K562 (cell line): ENCODE data around the gene H2AZ2. TPM values are rescaled to one million over a fixed set of nuclear protein-coding genes. Genes with fewer than 3 reads are reported as not detected.

Source experiments
- ARNT ChIP-seq, 2 experiments: fragments of 450-650 bp; IDR thresholded peaks; 2 replicates each; pipeline ENCODE4 v1.6.1; 2016; ENCODE audit warnings: mild to moderate bottlenecking in 1 of 2
- ASH1L ChIP-seq: fragments of 450-650 bp; IDR thresholded peaks from 2 replicates; pipeline ENCODE4 v1.6.1; 2018; ENCODE audit warnings: borderline replicate concordance, mild to moderate bottlenecking, low read depth; ENCODE audit not compliant: partially characterized antibody
- CBX8 ChIP-seq: fragments of 200-600 bp; sonication (generic); IDR thresholded peaks from 2 replicates; pipeline ENCODE4 v1.6.1; 2012; ENCODE audit warnings: borderline replicate concordance, mixed run types, low read depth, mild to moderate bottlenecking, moderate library complexity, mixed read lengths, low read length, control low read depth, inconsistent platforms; ENCODE audit not compliant: poor library complexity, severe bottlenecking; ENCODE audit errors: extremely low read depth
- CREM ChIP-seq: IDR thresholded peaks from 2 replicates; pipeline ENCODE4 v1.6.1; 2014; ENCODE audit warnings: antibody characterized with exemption, low read depth
- FIP1L1 ChIP-seq: fragments of 200-400 bp; formaldehyde crosslinking; IDR thresholded peaks from 2 replicates; pipeline ENCODE4 v1.6.1; 2018; ENCODE audit warnings: mild to moderate bottlenecking, low read depth, low read length; ENCODE audit not compliant: poor library complexity, severe bottlenecking
- FOXP1 ChIP-seq: sonication (generic); formaldehyde crosslinking; IDR thresholded peaks from 2 replicates; pipeline ENCODE4 v1.8.0; 2022; ENCODE audit warnings: mild to moderate bottlenecking, missing genetic modification reagents
- HDAC8 ChIP-seq: fragments of 450-650 bp; IDR thresholded peaks from 2 replicates; pipeline ENCODE4 v1.6.1; 2016; ENCODE audit warnings: mild to moderate bottlenecking, missing genetic modification characterization, moderate library complexity, missing compliant biosample characterization
- HMG20A ChIP-seq: fragments of 450-650 bp; formaldehyde crosslinking; conservative IDR thresholded peaks from 2 replicates; pipeline ENCODE4 v1.4.0; 2020; ENCODE audit warnings: mild to moderate bottlenecking, mixed read lengths
- HNRNPUL1 ChIP-seq: fragments of 200-400 bp; formaldehyde crosslinking; IDR thresholded peaks from 2 replicates; pipeline ENCODE4 v1.6.1; 2017; ENCODE audit warnings: low read length
- NCOA2 ChIP-seq, 2 experiments: fragments of 450-650 bp; IDR thresholded peaks; 2 replicates each; pipeline ENCODE4 v1.6.1; 2018; ENCODE audit warnings: mild to moderate bottlenecking in 2 of 2, moderate library complexity in 1 of 2; ENCODE audit not compliant: partially characterized antibody in 2 of 2
- PHB ChIP-seq: fragments of 250-450 bp; sonication (Bioruptor Pico); IDR thresholded peaks from 2 replicates; pipeline ENCODE4 v1.5.0; 2021
- RBFOX2 ChIP-seq: fragments of 200-400 bp; formaldehyde crosslinking; IDR thresholded peaks from 2 replicates; pipeline ENCODE4 v1.6.1; 2017; ENCODE audit warnings: low read depth, mild to moderate bottlenecking, low read length, moderate library complexity
- RBM14 ChIP-seq: fragments of 200-400 bp; formaldehyde crosslinking; IDR thresholded peaks from 2 replicates; pipeline ENCODE4 v1.6.1; 2018; ENCODE audit warnings: low read depth, mild to moderate bottlenecking, low read length, moderate library complexity, borderline replicate concordance; ENCODE audit not compliant: insufficient read depth
- RCOR1 ChIP-seq, 2 experiments: IDR thresholded peaks; 2 replicates each; pipeline ENCODE4 v1.6.1; 2012; ENCODE audit warnings: low read depth in 2 of 2, low read length in 2 of 2, borderline replicate concordance in 1 of 2, improper control_type of control experiment in 1 of 2
- ZNF408 ChIP-seq: fragments of 250-450 bp; sonication (Bioruptor Pico); IDR thresholded peaks from 2 replicates; pipeline ENCODE4 v1.4.0; 2020; ENCODE audit warnings: low read depth, mild to moderate bottlenecking, moderate library complexity
- ZNF79 ChIP-seq: fragments of 250-450 bp; sonication (Bioruptor Pico); IDR thresholded peaks from 2 replicates; pipeline ENCODE4 v1.4.0; 2020; ENCODE audit warnings: low read depth, mild to moderate bottlenecking, moderate library complexity
- ZSCAN29 ChIP-seq: fragments of 450-650 bp; IDR thresholded peaks from 2 replicates; pipeline ENCODE4 v1.6.1; 2017
- polyA plus RNA-seq, 8 experiments: library from polyadenylated mRNA; depleted of rRNA in 4 of 8; stranded (reverse) in 5 of 8; unstranded in 3 of 8; fragments of >200 nt; fragmentation: Nextera tagmentation in 2 of 8; fragmentation: Illumina TruSeq in 1 of 8; extraction: Ambion mirVana in 2 of 8; extraction: Trizol in 1 of 8; gene quantifications; 2 replicates each; pipeline versions ENCODE4 v1.2.1 to v1.2.3, GENCODE V29; 2011 to 2014; ENCODE audit warnings: inconsistent platforms in 1 of 8, missing spikeins in 1 of 8
- total RNA-seq, 7 experiments: library from RNA; depleted of rRNA in 6 of 7; stranded (reverse); fragments of >200 nt in 6 of 7; fragmentation: Illumina TruSeq in 2 of 7; extraction: Trizol in 2 of 7; gene quantifications; 2 replicates each; pipeline versions ENCODE4 v1.2.1 to v1.2.3, GENCODE V29; 2011 to 2021; ENCODE audit warnings: low replicate concordance in 1 of 7
- TF ChIP-seq, protein P1 (sequence below): fragments of 450-650 bp; IDR thresholded peaks from 2 replicates; pipeline ENCODE4 v1.6.1; 2016; ENCODE audit warnings: low read depth
- TF ChIP-seq, protein P2 (sequence below): sonication (generic); formaldehyde crosslinking; IDR thresholded peaks from 2 replicates; pipeline ENCODE4 v1.9.0; 2022; ENCODE audit warnings: mild to moderate bottlenecking, missing genetic modification reagents
- TF ChIP-seq, protein P3 (sequence below): fragments of 250-450 bp; sonication (Bioruptor Pico); IDR thresholded peaks from 2 replicates; pipeline ENCODE4 v1.9.0; 2021; ENCODE audit warnings: mild to moderate bottlenecking

H2AZ2 gene
- total and polyA plus RNA-seq, 9 of the 15 experiments (the other 6 are each of a cell fraction or from before 2014, with no cell fraction given), result 105 to 382 (median 286) TPM

DNA sequence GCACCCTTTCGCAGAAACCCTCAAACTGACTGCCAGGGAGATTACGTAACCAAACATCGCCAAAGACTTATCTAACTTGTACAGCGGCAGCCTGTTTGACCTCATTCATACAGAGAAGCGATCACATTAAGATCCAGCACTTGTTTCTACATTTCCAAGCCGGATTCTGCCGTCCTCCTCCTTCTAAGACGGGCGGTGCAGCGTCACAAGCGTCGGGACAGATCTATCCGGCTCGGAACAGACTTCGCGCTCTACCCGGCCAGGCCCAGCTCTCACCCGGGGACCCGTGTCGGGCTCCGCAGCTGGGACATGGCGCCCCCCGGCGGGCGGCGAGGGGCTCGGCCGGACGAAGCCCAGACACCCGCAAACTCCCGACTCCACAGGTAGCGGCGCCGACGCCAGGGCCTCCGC lies 373 bp downstream of the H2AZ2 start (continued):
- TF ChIP-seq, protein P1, sequence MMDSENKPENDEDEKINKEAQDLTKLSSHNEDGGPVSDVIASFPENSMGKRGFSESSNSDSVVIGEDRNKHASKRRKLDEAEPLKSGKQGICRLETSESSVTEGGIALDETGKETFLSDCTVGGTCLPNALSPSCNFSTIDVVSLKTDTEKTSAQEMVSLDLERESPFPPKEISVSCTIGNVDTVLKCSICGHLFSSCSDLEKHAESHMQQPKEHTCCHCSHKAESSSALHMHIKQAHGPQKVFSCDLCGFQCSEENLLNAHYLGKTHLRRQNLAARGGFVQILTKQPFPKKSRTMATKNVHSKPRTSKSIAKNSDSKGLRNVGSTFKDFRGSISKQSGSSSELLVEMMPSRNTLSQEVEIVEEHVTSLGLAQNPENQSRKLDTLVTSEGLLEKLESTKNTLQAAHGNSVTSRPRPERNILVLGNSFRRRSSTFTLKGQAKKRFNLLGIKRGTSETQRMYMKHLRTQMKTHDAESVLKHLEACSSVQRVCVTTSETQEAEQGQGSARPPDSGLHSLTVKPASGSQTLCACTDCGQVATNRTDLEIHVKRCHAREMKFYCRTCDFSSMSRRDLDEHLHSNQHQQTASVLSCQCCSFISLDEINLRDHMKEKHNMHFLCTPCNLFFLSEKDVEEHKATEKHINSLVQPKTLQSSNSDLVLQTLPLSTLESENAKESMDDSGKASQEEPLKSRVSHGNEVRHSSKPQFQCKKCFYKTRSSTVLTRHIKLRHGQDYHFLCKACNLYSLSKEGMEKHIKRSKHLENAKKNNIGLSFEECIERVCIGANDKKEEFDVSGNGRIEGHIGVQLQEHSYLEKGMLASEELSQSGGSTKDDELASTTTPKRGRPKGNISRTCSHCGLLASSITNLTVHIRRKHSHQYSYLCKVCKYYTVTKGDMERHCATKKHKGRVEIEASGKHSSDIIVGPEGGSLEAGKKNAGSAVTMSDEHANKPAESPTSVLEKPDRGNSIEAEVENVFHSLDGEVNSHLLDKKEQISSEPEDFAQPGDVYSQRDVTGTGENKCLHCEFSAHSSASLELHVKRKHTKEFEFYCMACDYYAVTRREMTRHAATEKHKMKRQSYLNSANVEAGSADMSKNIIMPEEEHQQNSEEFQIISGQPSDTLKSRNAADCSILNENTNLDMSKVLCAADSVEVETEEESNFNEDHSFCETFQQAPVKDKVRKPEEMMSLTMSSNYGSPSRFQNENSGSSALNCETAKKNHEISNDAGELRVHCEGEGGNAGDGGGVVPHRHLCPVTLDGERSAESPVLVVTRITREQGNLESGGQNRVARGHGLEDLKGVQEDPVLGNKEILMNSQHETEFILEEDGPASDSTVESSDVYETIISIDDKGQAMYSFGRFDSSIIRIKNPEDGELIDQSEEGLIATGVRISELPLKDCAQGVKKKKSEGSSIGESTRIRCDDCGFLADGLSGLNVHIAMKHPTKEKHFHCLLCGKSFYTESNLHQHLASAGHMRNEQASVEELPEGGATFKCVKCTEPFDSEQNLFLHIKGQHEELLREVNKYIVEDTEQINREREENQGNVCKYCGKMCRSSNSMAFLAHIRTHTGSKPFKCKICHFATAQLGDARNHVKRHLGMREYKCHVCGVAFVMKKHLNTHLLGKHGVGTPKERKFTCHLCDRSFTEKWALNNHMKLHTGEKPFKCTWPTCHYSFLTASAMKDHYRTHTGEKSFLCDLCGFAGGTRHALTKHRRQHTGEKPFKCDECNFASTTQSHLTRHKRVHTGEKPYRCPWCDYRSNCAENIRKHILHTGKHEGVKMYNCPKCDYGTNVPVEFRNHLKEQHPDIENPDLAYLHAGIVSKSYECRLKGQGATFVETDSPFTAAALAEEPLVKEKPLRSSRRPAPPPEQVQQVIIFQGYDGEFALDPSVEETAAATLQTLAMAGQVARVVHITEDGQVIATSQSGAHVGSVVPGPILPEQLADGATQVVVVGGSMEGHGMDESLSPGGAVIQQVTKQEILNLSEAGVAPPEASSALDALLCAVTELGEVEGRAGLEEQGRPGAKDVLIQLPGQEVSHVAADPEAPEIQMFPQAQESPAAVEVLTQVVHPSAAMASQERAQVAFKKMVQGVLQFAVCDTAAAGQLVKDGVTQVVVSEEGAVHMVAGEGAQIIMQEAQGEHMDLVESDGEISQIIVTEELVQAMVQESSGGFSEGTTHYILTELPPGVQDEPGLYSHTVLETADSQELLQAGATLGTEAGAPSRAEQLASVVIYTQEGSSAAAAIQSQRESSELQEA, result no peak
- peak in 1 of 2 experiments; percentile 92; a peak in 1 of 4 replicates for TF ChIP-seq ARNT (IDR thresholded peaks at IDR 0.05)
- TF ChIP-seq PHB, result peak; percentile 89
- TF ChIP-seq, protein P2, sequence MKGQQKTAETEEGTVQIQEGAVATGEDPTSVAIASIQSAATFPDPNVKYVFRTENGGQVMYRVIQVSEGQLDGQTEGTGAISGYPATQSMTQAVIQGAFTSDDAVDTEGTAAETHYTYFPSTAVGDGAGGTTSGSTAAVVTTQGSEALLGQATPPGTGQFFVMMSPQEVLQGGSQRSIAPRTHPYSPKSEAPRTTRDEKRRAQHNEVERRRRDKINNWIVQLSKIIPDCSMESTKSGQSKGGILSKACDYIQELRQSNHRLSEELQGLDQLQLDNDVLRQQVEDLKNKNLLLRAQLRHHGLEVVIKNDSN (CRISPR knock-in tag), result no peak
- 0 out of 2 replicates have a peak, but pooled peaks have one; percentile 51 for TF ChIP-seq HDAC8 (tag)
- no peak for TF ChIP-seq ZNF79 (CRISPR knock-in tag)
- TF ChIP-seq FOXP1, result 0 out of 2 replicates have a peak, but pooled peaks have one; percentile 68
- peak; percentile 24 to 33; a peak in 2 of 4 replicates for TF ChIP-seq RCOR1 (IDR thresholded peaks at IDR 0.05; ENCODE audit: borderline replicate concordance in 1 of 2, low read depth in 2 of 2, low read length in 2 of 2)
- TF ChIP-seq HNRNPUL1, result no peak
- TF ChIP-seq, protein P3, sequence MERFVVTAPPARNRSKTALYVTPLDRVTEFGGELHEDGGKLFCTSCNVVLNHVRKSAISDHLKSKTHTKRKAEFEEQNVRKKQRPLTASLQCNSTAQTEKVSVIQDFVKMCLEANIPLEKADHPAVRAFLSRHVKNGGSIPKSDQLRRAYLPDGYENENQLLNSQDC, result no peak
- TF ChIP-seq NCOA2 (IDR thresholded peaks at IDR 0.05; ENCODE audit: partially characterized antibody in 2 of 2), result no peak
- TF ChIP-seq ASH1L, result no peak
- 0 out of 2 replicates have a peak, but pooled peaks have one; percentile 6 for TF ChIP-seq HMG20A (CRISPR knock-in tag)
- TF ChIP-seq FIP1L1, result peak; percentile 83
- TF ChIP-seq CREM, result peak; percentile 87
- TF ChIP-seq ZNF408 (CRISPR knock-in tag), result no peak
- no peak for TF ChIP-seq RBFOX2
- no peak for TF ChIP-seq CBX8
- no peak; the same call in 1 of the 2 replicates for TF ChIP-seq ZSCAN29
- no peak for TF ChIP-seq RBM14
